GM12891 (cell line): ENCODE data around the gene PDE6A.

ENCODE experiments used
- PAX5 ChIP-seq: IDR thresholded peaks from 2 replicates; pipeline ENCODE4 v1.6.1; 2011; ENCODE audit warnings: low read length, moderate library complexity, mild to moderate bottlenecking; ENCODE audit not compliant: insufficient read depth, severe bottlenecking
- POLR2A ChIP-seq: IDR thresholded peaks from 2 replicates; pipeline ENCODE4 v1.6.1; 2011; ENCODE audit warnings: low read depth, low read length, control low read depth
- POLR2AphosphoS5 ChIP-seq: IDR thresholded peaks from 2 replicates; pipeline ENCODE4 v1.6.1; 2011; ENCODE audit warnings: low read depth, low read length, control low read depth
- SPI1 ChIP-seq: IDR thresholded peaks from 2 replicates; pipeline ENCODE4 v1.6.1; 2011; ENCODE audit warnings: low read depth, low read length, control low read depth
- TAF1 ChIP-seq: IDR thresholded peaks from 2 replicates; pipeline ENCODE4 v1.6.1; 2011; ENCODE audit warnings: low read depth, low read length, control low read depth

DNA sequence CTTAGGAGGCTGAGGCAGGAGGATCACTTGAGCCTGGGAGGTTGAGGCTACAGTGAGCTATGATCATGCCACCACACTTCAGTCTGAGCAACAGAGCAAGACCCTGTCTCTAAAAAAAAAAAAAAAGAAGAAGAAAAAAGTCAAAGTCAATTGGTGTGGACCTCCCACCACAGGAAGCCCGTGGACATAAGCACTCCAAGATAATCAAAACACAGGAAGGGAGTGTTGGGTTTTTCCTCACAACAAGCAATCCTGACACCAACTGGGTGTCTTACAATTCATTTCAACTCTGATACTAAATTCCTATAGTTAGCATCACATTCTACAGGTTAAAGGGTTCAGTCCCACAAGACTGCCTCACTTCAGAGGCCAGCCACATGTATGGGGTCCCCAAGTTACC is 70.7 kb downstream of the PDE6A start:
- TF ChIP-seq TAF1 (no peak), POLR2AphosphoS5 (no peak), POLR2A (no peak), PAX5 (no peak), SPI1 (no peak)
